T-helper 1 cell (primary cell): ENCODE results near the gene CFAP61.

Experiments used
- DNase-seq, 5 donors: peaks; one replicate each; pipeline ENCODE4 v3.0.0-alpha.2; 2012 to 2020

Gene CFAP61

GRCh38 chr20:20368418-20369249 lies 316.3 kb downstream of the CFAP61 start:
- no peak for DNase-seq

GRCh38 chr20:20369250-20370093 lies 317.1 kb downstream of the CFAP61 start:
- DNase-seq, result peak in 1 of 5 donors; percentile 10

- DNase-seq, result no peak
Measured at GRCh38 chr20:20370094-20370575, 317.8 kb downstream of the CFAP61 start.

GRCh38 chr20:20371083-20371482 lies 318.8 kb downstream of the CFAP61 start:
- DNase-seq, result no peak

GRCh38 chr20:20371681-20372080 lies 319.3 kb downstream of the CFAP61 start:
- DNase-seq, result no peak

- no peak for DNase-seq
Measured at GRCh38 chr20:20373091-20373571, 320.8 kb downstream of the CFAP61 start.

GRCh38 chr20:20375862-20376261 lies 323.5 kb downstream of the CFAP61 start:
- no peak for DNase-seq

- DNase-seq, result no peak
Measured at GRCh38 chr20:20386192-20386591, 333.9 kb downstream of the CFAP61 start.

GRCh38 chr20:20390393-20390792 lies 338.1 kb downstream of the CFAP61 start:
- DNase-seq, result no peak

- no peak for DNase-seq
Measured at GRCh38 chr20:20391115-20391514, 338.8 kb downstream of the CFAP61 start.

- DNase-seq, result no peak
Measured at GRCh38 chr20:20391766-20392165, 339.4 kb downstream of the CFAP61 start.

- no peak for DNase-seq
Measured at GRCh38 chr20:20393207-20394120, 341.1 kb downstream of the CFAP61 start.

GRCh38 chr20:20395087-20395486 lies 342.8 kb downstream of the CFAP61 start:
- DNase-seq, result no peak

- no peak for DNase-seq
Measured at GRCh38 chr20:20395903-20396568, 343.7 kb downstream of the CFAP61 start.

- DNase-seq, result no peak
Measured at GRCh38 chr20:20396794-20397193, 344.5 kb downstream of the CFAP61 start.

- no peak for DNase-seq
Measured at GRCh38 chr20:20398123-20398522, 345.8 kb downstream of the CFAP61 start.

- no peak for DNase-seq
Measured at GRCh38 chr20:20399531-20400500, 347.5 kb downstream of the CFAP61 start.

GRCh38 chr20:20401991-20402390 lies 349.7 kb downstream of the CFAP61 start:
- no peak for DNase-seq

- peak in 1 of 5 donors; percentile 9 for DNase-seq
Measured at GRCh38 chr20:20404633-20405032, 352.3 kb downstream of the CFAP61 start.

GRCh38 chr20:20405623-20406022 lies 353.3 kb downstream of the CFAP61 start:
- no peak for DNase-seq

GRCh38 chr20:20406306-20406705 lies 354.0 kb downstream of the CFAP61 start:
- DNase-seq, result no peak
